Dermis lymphatic vessel endothelial cell (primary cell): ENCODE results near the gene FOXN4. TPM values are rescaled to one million over a fixed set of nuclear protein-coding genes. Genes with fewer than 3 reads are reported as not detected.

Experiments
- total RNA-seq: library from RNA; depleted of rRNA; stranded (reverse); fragments of >200 nt; gene quantifications from 2 replicates; pipeline ENCODE4 v1.2.1, GENCODE V29; 2014

Gene FOXN4, protein sequence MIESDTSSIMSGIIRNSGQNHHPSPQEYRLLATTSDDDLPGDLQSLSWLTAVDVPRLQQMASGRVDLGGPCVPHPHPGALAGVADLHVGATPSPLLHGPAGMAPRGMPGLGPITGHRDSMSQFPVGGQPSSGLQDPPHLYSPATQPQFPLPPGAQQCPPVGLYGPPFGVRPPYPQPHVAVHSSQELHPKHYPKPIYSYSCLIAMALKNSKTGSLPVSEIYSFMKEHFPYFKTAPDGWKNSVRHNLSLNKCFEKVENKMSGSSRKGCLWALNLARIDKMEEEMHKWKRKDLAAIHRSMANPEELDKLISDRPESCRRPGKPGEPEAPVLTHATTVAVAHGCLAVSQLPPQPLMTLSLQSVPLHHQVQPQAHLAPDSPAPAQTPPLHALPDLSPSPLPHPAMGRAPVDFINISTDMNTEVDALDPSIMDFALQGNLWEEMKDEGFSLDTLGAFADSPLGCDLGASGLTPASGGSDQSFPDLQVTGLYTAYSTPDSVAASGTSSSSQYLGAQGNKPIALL
- total RNA-seq = not detected in 2 replicates

GRCh38 chr12:109308534-109309380 lies at the start of gene FOXN4:
Gene FOXN4, minus strand, starts transcription at chr12:109309284. Its CDS starts 963 bp downstream, at chr12:109308321.

GRCh38 chr12:109347589-109347988 lies 38.5 kb upstream of the FOXN4 start, which contains the start of gene MYO1H:
Gene MYO1H, plus strand, starts transcription at chr12:109347900. Its CDS starts 61 bp downstream, at chr12:109347961.

Other genes with a start within 250 kb of the FOXN4 start
- 3.4 and 9.4 TPM in 2 replicates for gene ALKBH2, start 215.8 kb downstream of the FOXN4 start, total RNA-seq
- 19.6 and 21.3 TPM in 2 replicates for gene UNG, start 211.7 kb downstream of the FOXN4 start, total RNA-seq
- gene ACACB, start 192.7 kb downstream of the FOXN4 start, total RNA-seq = 3.1 and 9.1 TPM in 2 replicates
- not detected in 2 replicates for gene MYO1H, start 38.6 kb upstream of the FOXN4 start, total RNA-seq
- 70.0 and 99.9 TPM in 2 replicates for gene KCTD10, start 168.0 kb upstream of the FOXN4 start, total RNA-seq
- 27.6 and 30.8 TPM in 2 replicates for gene UBE3B, start 168.3 kb upstream of the FOXN4 start, total RNA-seq